Stimulated activated naive CD8-positive, alpha-beta T cell treated with anti-CD3 and anti-CD28 coated beads, Interleukin-15, Interleukin-2, amounts not matched to agents 100 ng/mL and 50 ng/mL, for 24 hours (primary cell): ENCODE measurements around the gene PHOSPHO1.
A peak's percentile ranks its signal among the peaks of the same experiment; 100 is the strongest.

Source experiments
- H3K27ac Mint-ChIP-seq: one replicate; pipeline ENCODE4 v1.8.0; 2021; ENCODE audit warnings: mild to moderate bottlenecking, mixed read lengths
- H3K27me3 Mint-ChIP-seq: one replicate; pipeline ENCODE4 v1.8.0; 2021; ENCODE audit warnings: mixed read lengths
- H3K36me3 Mint-ChIP-seq: one replicate; pipeline ENCODE4 v1.8.0; 2021; ENCODE audit warnings: low read depth, mixed read lengths
- H3K4me1 Mint-ChIP-seq: one replicate; pipeline ENCODE4 v1.8.0; 2021; ENCODE audit warnings: low read depth, mixed read lengths
- H3K4me3 Mint-ChIP-seq: one replicate; pipeline ENCODE4 v1.8.0; 2021; ENCODE audit warnings: mild to moderate bottlenecking, mixed read lengths
- H3K9me3 Mint-ChIP-seq: one replicate; pipeline ENCODE4 v1.8.0; 2021; ENCODE audit warnings: mixed read lengths

Gene PHOSPHO1

GRCh38 chr17:49255125-49255524 is 24.5 kb upstream of the PHOSPHO1 start:
- no peaks in the 10 kb centered on the region for H3K9me3 Mint-ChIP-seq
- peaks cover 2% of the 10 kb centered on the region for H3K27me3 Mint-ChIP-seq
- no peaks in the 10 kb centered on the region for H3K4me1 Mint-ChIP-seq
- no peak overlapping the region for H3K4me3 Mint-ChIP-seq
- H3K36me3 Mint-ChIP-seq, result no peaks in the 10 kb centered on the region
- H3K27ac Mint-ChIP-seq, result no peak overlapping the region

DNA sequence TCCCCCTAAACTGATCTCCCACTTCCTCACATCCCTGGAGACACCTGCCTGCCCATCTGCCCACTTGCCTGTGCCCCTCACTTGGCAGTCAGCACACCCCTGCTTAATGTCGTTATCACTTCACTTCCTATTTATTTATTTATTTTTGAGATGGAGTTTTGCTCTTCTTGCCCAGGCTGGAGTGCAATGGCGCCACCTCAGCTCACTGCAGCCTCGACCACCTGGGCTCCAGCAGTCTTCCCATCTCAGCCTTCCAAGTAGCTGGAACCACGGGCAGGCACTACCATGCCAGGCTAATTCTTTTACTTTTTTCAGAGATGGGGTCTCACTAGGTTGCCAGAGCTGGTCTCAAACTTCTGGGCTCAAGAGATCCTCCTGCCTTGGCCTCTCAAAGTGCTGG is 23.5 kb upstream of the PHOSPHO1 start:
- Mint-ChIP-seq H3K27ac (no peak overlapping the region), H3K9me3 (no peaks in the 10 kb centered on the region), H3K4me1 (no peaks in the 10 kb centered on the region)

DNA sequence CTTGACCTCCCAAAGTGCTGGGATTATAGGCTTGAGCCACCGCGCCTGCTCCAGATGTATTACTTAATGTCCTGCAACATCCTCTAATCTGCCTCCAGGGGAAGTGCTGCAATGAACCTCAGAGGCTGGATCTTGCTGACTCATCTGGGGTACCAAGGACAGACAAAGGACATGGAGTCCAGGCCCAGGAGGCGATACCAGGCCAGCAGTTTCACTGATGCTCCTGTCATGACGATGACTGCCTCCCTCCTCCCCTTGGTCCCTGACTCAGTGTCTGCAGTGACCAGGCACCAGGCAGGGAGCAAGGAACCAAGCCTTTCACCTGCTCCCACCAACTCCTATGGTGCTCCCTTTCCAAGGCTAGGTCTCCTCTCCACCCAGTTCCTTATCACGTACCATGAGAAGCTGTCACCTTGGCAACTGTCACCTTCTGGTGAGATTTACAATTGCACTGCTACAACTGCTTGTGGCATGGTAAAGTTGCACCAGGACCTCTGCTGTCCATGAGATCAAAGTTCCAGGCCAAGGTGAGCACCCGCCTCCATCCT is 21.6 kb upstream of the PHOSPHO1 start:
- peaks cover 11% of the 10 kb centered on the region for H3K27me3 Mint-ChIP-seq
- H3K27ac Mint-ChIP-seq, result no peak overlapping the region
- no peaks in the 10 kb centered on the region for H3K4me1 Mint-ChIP-seq
- H3K4me3 Mint-ChIP-seq, result no peak overlapping the region
- H3K36me3 Mint-ChIP-seq, result no peaks in the 10 kb centered on the region
- no peaks in the 10 kb centered on the region for H3K9me3 Mint-ChIP-seq

More for the DNA sequence above, 23.5 kb upstream of the PHOSPHO1 start:
- Mint-ChIP-seq H3K4me3 (no peak overlapping the region), H3K36me3 (no peaks in the 10 kb centered on the region), H3K27me3 (peaks cover 5% of the 10 kb centered on the region)

DNA sequence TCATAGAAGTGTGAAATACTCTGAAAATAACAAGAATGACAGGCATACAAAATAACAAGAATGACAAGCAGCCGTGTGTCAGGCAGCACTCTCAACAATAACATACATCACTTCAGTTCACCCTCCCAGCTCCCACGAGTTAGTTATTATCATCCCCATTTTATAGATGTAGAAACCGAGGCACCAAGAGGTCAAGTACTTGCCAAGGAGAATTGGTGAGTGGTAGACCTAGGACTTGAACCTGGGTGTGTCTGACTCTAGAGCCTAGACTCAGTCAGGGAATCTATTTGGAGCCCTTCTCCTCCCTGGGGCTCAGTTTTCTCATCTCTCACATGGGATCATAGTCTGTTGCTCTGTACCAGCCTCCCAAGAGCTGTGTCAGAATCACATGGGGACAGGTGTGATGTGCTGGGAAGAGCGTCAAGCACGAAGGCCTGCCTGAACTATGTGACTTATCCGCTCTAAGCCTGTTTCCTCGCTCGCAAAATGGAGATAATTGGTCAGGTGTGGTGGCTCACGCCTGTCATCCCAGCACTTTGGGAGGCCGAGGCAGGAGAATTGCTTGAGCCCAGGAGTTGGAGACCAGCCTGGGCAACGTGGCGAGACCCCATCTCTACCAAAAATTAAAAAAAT is 19.4 kb upstream of the PHOSPHO1 start:
- Mint-ChIP-seq H3K36me3 (no peaks in the 10 kb centered on the region), H3K27me3 (peaks cover 11% of the 10 kb centered on the region), H3K4me1 (no peaks in the 10 kb centered on the region), H3K27ac (no peak overlapping the region), H3K4me3 (no peak overlapping the region), H3K9me3 (no peaks in the 10 kb centered on the region)

DNA sequence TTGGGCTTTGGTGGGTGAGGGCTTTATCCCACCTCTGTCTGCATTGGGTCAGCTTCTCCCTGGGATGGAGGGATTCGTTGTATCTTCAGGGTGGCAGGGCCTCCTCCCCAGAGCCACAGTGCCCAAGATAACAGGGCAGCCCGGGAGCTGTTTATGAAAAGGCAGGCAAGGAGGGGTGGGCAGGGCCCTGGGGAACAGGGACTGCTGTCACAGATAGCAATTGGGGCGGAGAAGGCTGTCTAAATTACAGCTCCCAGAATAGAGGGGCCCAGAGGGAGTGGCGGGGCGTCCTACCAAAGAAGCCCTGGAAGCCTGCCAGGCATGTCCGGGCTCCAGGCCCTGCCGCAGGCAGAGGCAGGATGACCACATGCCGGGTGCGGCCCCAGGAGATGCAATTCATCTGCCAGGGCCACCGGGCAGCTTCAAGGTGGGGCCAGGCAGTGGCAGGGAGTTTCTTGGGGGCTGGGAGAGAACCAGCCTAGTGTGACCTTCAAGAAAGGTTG is 18.8 kb upstream of the PHOSPHO1 start:
- H3K36me3 Mint-ChIP-seq, result no peaks in the 10 kb centered on the region
- peaks cover 11% of the 10 kb centered on the region for H3K27me3 Mint-ChIP-seq
- no peaks in the 10 kb centered on the region for H3K4me1 Mint-ChIP-seq
- H3K27ac Mint-ChIP-seq, result no peak overlapping the region
- no peak overlapping the region for H3K4me3 Mint-ChIP-seq
- H3K9me3 Mint-ChIP-seq, result no peaks in the 10 kb centered on the region

- Mint-ChIP-seq H3K36me3 (no peaks in the 10 kb centered on the region), H3K4me3 (no peak overlapping the region), H3K27ac (no peak overlapping the region), H3K27me3 (peaks cover 11% of the 10 kb centered on the region), H3K9me3 (no peaks in the 10 kb centered on the region), H3K4me1 (no peaks in the 10 kb centered on the region)
Observed at GRCh38 chr17:49247944-49248343, 17.4 kb upstream of the PHOSPHO1 start.

DNA sequence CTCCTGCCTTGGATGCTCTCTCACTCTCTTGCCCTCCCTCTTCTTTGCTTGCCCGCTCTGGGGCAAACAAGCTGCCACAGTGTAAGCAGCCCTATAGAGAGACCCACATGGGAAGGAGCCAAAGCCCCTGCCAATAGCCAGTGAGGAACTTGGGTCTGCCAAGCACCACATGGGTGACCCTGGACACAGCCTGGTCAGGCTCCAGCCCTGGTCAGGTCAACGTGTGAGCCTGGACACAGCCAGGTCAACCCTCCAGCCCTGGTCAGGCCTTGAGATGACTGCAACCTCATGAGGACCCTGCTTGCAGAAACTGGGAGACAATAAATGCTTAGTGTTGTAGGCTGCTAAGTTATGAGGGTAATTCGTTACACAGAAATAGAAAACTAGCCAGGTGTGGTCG is 14.3 kb upstream of the PHOSPHO1 start:
- H3K4me3 Mint-ChIP-seq, result no peak overlapping the region
- H3K27ac Mint-ChIP-seq, result no peak overlapping the region
- H3K9me3 Mint-ChIP-seq, result no peaks in the 10 kb centered on the region
- H3K27me3 Mint-ChIP-seq, result peaks cover 7% of the 10 kb centered on the region
- H3K4me1 Mint-ChIP-seq, result no peaks in the 10 kb centered on the region
- H3K36me3 Mint-ChIP-seq, result no peaks in the 10 kb centered on the region

DNA sequence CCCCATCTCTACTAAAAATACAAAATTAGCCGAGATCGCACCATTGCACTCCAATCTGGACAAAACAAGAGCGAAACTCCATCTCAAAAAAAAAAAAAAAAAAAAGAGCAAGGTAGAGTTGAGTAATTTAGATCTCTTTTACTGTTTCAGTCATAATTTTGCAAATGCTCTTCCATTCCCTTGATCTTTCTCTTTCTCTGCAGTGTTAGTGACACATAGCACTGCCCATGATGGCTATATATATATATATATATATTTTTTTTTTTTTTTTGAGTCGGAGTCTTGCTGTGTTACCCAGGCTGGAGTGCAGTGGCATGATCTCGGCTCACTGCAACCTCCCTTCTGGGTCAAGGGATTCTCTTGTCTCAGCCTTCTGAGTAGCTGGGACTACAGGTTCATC is 12.2 kb upstream of the PHOSPHO1 start:
- Mint-ChIP-seq H3K9me3 (no peaks in the 10 kb centered on the region), H3K4me1 (no peaks in the 10 kb centered on the region), H3K27me3 (peaks cover 5% of the 10 kb centered on the region)

GRCh38 chr17:49241692-49242397 is 11.3 kb upstream of the PHOSPHO1 start:
- Mint-ChIP-seq H3K4me1 (no peaks in the 10 kb centered on the region), H3K36me3 (no peaks in the 10 kb centered on the region), H3K27ac (no peak overlapping the region), H3K27me3 (peaks cover 3% of the 10 kb centered on the region), H3K9me3 (no peaks in the 10 kb centered on the region), H3K4me3 (no peak overlapping the region)

More for the DNA sequence above, 12.2 kb upstream of the PHOSPHO1 start:
- Mint-ChIP-seq H3K27ac (no peak overlapping the region), H3K36me3 (no peaks in the 10 kb centered on the region), H3K4me3 (no peak overlapping the region)

- no peaks in the 10 kb centered on the region for H3K9me3 Mint-ChIP-seq
Observed at GRCh38 chr17:49241040-49241439, 10.5 kb upstream of the PHOSPHO1 start.

DNA sequence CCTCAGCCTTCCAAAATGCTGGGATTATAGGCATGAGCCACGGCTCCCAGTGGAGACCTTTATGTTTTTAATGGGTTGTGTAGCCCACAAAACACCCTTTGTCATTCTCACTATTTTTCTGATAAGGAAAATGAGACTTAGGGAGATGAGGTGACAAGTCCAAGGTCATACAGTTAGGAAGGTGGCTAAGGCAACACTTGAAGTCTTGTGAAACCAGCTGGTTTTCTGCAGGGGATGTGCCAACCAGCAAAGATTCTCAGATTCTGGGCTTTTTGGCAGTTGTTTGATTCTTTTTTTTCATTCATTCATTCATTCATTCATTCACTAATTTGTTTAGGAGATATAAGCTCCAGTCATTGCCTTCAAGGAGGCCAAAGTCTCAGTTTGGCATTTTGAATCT is 10.0 kb upstream of the PHOSPHO1 start:
- Mint-ChIP-seq H3K27ac (no peak overlapping the region), H3K4me1 (no peaks in the 10 kb centered on the region), H3K27me3 (peaks cover 3% of the 10 kb centered on the region), H3K4me3 (no peak overlapping the region), H3K36me3 (no peaks in the 10 kb centered on the region), H3K9me3 (no peaks in the 10 kb centered on the region)

More at GRCh38 chr17:49241040-49241439, 10.5 kb upstream of the PHOSPHO1 start:
- Mint-ChIP-seq H3K4me3 (no peak overlapping the region), H3K36me3 (no peaks in the 10 kb centered on the region), H3K4me1 (no peaks in the 10 kb centered on the region), H3K27me3 (peaks cover 3% of the 10 kb centered on the region), H3K27ac (no peak overlapping the region)

DNA sequence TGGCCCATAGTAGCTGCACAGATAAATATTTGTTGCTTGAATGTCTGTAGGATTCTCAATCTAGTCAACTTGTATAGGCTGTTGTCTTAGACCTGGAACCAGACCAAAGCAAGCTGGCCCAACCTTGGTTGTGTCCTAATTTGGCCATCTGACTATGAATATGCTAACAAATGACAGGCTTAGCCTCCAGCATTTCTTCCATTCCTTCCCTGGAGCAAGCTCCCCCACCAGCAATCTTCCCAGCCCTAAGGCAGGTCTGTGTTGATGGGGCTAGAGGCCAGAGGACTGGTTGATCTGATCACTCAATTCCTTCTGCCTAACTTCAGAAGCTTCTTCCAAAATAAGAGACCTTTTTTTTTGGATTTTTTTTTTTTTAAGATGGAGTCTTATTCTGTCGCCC is 9.4 kb upstream of the PHOSPHO1 start:
- no peaks in the 10 kb centered on the region for H3K4me1 Mint-ChIP-seq
- no peaks in the 10 kb centered on the region for H3K36me3 Mint-ChIP-seq
- no peak overlapping the region for H3K4me3 Mint-ChIP-seq
- no peak overlapping the region for H3K27ac Mint-ChIP-seq
- peaks cover 3% of the 10 kb centered on the region for H3K27me3 Mint-ChIP-seq
- H3K9me3 Mint-ChIP-seq, result no peaks in the 10 kb centered on the region

- Mint-ChIP-seq H3K27me3 (peaks cover 15% of the 10 kb centered on the region), H3K9me3 (no peaks in the 10 kb centered on the region), H3K4me1 (peaks cover 7% of the 10 kb centered on the region), H3K27ac (no peak overlapping the region), H3K36me3 (no peaks in the 10 kb centered on the region), H3K4me3 (no peak overlapping the region)
Observed at GRCh38 chr17:49235896-49236295, 5.3 kb upstream of the PHOSPHO1 start.

DNA sequence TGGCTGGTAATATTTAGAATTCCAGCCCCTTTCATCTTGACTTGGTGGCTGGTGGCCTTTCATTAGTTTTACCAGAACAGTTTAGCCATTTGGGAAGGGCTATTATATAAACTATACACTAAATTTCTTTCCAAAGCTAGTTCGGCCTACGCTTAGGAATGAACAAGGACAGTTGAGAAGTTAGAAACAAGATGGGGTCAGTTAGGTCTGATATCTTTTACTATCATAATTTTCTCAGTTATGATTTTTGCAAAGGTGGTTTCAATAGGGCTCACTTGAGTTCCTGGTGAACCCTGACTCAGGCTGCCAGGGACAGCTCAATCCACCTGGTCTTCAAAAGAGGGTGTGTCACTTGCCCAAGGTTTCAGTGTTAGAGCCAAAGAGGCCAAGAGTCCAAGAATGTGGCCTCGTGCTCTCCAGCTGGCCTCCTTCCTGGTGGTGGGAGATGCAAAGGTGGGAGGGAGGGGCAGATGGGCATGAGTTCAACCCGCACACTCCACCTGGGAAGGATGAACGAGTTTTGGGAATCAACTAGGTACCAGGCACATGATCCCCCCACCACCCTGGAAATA is 4.0 kb upstream of the PHOSPHO1 start:
- Mint-ChIP-seq H3K4me3 (no peak overlapping the region), H3K4me1 (peaks cover 9% of the 10 kb centered on the region), H3K36me3 (no peaks in the 10 kb centered on the region), H3K27ac (no peak overlapping the region), H3K9me3 (no peaks in the 10 kb centered on the region), H3K27me3 (peaks cover 15% of the 10 kb centered on the region)

DNA sequence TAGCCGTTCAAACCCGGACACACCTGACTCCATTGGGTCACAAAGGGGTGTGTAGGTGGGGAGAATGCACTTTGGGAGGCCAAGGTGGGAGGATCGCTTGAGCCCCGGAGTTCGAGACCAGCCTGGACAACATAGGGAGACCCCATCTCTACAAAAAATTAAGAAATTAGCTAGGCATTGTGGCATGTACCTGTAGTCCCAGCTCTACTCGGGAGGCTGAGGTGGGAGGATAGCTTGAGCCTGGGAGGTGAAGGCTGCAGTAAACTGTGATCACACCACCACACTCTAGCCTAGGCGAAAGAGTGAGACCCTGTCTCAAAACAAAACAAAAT is 942 bp upstream of the PHOSPHO1 start:
- no peaks in the 10 kb centered on the region for H3K9me3 Mint-ChIP-seq
- peaks cover 26% of the 10 kb centered on the region for H3K27me3 Mint-ChIP-seq
- peaks cover 16% of the 10 kb centered on the region for H3K4me1 Mint-ChIP-seq
- H3K36me3 Mint-ChIP-seq, result no peaks in the 10 kb centered on the region
- H3K27ac Mint-ChIP-seq, result no peak overlapping the region
- peak overlapping the region; percentile 75 for H3K4me3 Mint-ChIP-seq
